ENCODE measurements around the gene DQX1.

DNA sequence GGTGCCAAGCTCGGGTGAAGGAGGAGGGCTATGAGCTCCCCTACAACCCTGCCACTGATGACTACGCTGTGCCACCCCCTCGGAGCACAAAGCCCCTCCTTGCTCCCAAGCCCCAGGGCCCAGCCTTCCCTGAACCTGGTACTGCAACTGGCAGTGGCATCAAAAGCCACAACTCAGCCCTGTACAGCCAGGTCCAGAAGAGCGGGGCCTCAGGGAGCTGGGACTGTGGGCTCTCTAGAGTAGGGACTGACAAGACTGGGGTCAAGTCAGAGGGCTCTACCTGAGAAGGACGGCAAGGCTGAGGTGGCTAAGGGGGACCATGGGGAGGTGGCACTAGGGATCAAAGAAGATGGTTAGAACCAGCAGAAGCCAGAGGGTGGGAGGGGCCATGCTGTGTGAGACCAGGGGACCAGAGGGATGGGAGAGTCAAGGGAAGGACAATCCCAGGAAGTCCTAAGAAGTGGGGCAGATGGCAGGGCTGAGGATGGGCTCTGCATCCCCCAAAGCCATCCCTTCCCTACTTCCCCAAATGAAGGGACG is 30.9 kb upstream of the DQX1 start:
- TF ChIP-seq POLR2A (IDR thresholded peaks at IDR 0.05; ENCODE audit: low read depth, low read length) (no peak), MXI1 (IDR thresholded peaks at IDR 0.05; ENCODE audit: borderline replicate concordance, low read depth, low read length) (no peak), CTCF (conservative IDR thresholded peaks at IDR 0.05; ENCODE audit: low read depth, low read length) (no peak), CHD1 (IDR thresholded peaks at IDR 0.05; ENCODE audit: low read depth, low read length) (no peak), MAZ (IDR thresholded peaks at IDR 0.05; ENCODE audit: borderline replicate concordance, low read depth, low read length) (no peak), RAD21 (IDR thresholded peaks at IDR 0.05; ENCODE audit: low read length) (no peak), RFX5 (IDR thresholded peaks at IDR 0.05; ENCODE audit: low read depth, low read length) (no peak), MAFK (IDR thresholded peaks at IDR 0.05; ENCODE audit: low read depth, low read length) (no peak), NFE2L2 (IDR thresholded peaks at IDR 0.05; ENCODE audit: low read depth, low read length) (no peak), RCOR1 (IDR thresholded peaks at IDR 0.05; ENCODE audit: insufficient replicate concordance, low read length) (no peak), SMC3 (IDR thresholded peaks at IDR 0.05; ENCODE audit: low read depth, low read length) (no peak), CEBPB (IDR thresholded peaks at IDR 0.05; ENCODE audit: low read depth, low read length) (no peak)
- TF ChIP-seq, protein P1, sequence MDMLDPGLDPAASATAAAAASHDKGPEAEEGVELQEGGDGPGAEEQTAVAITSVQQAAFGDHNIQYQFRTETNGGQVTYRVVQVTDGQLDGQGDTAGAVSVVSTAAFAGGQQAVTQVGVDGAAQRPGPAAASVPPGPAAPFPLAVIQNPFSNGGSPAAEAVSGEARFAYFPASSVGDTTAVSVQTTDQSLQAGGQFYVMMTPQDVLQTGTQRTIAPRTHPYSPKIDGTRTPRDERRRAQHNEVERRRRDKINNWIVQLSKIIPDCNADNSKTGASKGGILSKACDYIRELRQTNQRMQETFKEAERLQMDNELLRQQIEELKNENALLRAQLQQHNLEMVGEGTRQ (IDR thresholded peaks at IDR 0.05; ENCODE audit: low read depth, low read length): no peak
- TF ChIP-seq, protein P2, sequence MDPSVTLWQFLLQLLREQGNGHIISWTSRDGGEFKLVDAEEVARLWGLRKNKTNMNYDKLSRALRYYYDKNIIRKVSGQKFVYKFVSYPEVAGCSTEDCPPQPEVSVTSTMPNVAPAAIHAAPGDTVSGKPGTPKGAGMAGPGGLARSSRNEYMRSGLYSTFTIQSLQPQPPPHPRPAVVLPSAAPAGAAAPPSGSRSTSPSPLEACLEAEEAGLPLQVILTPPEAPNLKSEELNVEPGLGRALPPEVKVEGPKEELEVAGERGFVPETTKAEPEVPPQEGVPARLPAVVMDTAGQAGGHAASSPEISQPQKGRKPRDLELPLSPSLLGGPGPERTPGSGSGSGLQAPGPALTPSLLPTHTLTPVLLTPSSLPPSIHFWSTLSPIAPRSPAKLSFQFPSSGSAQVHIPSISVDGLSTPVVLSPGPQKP (IDR thresholded peaks at IDR 0.05; ENCODE audit: borderline replicate concordance, low read depth, low read length): no peak

All from IMR-90 (cell line).